NCI-H128 (cell line): ENCODE data around the gene HNRNPK.

Experiments used
- DNase-seq: peaks from one replicate; lab custom pipeline; 2025; ENCODE audit not compliant: unreplicated experiment; lab: John Stamatoyannopoulos, UW

Gene HNRNPK

DNA sequence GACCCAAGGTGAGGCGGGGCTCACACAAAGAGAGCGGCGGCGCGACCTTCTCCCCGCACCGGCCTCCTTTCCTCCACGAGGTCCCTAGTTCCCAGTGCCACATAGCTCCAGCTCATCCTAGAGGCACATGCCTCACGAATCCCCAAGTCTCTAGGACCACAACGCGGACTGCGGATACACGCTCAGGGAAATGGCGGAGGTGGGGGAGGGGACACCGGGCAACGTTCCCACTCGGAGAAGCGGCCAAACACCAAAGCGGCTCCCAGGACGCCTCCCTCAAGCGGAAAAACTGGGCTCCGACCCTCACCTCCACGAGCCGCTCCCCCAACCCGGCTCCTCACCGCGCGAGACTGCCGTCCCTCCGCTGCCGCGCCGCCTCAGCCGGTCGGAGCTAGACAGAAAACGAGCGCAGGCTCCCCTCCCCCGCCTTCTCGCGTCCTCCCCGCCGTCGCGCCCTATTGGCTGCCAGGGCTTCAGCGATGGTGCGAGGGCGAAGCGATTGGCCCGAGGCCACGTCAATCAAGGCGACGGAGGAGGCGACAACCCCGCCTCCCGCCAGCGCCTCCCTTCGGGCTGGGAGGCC is at the start of gene HNRNPK:
Gene HNRNPK (minus strand): TSS at position 404 of the 583 bp plus-strand sequence. CDS start 1,963 bp downstream, outside the sequence.
- DNase-seq = peak; percentile 98

DNA sequence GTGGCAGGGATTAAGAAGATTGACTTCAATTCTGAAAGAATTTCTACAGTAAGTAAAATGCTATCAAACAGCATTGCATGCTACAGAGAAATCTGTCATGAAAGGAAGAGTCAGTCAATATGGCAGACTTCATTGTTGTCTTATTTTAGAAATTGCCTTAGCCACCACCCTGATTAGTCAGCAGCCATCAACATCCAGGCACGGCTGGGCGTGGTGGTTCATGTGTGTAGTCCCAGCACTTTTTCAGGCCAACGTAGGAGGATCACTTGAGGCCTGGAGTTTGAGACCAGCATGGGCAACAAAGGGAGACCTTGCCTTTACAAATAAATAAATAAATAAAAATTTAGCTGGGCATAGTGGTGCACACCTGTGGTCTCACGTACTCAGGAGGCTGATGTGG is 47.2 kb upstream of the HNRNPK start:
- no peak for DNase-seq

DNA sequence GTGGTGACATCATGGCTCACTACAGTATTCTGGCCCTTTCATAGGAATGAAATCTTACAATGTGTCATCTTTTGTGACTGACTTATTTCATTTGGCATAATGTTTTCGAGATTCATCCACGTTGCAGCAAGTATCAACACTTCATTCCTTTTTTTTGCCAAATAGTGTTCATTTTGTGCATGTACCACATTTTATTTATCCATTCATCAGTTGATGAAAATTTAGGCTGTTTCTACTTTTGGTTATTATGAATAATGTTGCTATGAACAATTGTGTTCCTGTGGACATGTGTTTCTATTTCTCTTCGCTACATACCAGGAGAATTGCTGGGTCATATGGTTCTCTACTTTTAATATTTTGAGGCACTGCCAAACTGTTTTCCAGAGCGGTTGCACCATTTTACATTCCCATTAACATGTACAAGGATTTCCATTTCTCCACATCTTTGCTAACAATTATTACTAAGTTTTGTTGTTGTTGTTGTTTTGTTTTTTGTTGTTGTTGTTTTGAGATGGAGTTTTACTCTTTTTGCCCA is 44.1 kb upstream of the HNRNPK start:
- no peak for DNase-seq

DNA sequence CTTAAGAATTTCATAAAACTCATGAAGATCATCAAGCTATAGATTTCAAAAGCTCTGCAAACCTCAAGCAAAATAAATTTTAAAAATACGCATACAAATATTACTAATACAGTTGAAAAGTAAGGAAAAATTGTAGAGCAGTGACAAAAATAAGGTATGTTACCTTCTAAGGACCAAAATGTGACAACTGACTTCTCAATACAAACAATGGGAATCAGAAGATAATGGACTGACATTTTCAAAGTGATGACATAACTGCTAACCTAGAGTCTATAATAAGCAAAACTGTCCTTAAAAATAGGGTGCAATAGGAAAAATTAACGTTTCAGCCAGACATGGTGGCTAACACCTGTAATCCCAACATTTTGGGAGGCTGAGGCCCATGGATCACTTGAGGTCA is 27.6 kb upstream of the HNRNPK start:
- DNase-seq = no peak

DNA sequence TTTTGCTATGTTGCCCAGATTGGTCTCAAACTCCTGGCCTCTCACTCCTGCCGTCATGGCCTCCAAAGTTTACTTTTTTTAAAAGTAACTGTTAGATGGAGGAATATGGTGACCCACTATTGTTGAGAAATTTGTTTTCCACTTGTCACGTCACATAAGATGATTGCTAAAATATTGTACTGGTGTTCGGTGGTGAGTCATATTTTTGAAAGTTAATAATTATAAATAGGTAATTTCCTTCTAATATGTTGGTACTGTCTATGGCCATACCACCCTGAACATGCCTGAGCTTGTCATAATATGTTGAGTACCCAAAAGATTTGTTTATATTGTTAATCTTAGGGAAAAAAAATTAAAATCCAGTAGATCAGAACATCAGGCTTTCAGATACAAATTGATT is 23.2 kb upstream of the HNRNPK start:
- DNase-seq = no peak

DNA sequence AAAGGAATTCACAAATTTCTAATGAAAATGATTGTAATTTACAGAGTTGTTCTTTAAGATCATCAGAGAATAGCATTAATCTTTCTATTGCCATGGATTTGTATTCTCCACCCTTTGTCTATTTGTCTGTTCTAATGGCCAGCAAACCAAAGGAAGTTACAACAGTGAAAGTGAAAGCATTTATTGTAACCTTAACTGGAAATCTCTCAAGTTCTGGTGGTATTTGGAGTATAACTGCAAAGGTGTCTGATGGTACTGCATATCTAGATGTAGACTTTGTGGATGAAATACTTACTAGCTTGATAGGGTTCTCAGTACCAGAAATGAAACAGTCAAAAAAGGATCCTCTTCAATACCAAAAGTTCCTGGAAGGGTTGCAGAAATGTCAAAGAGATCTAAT is 22.3 kb upstream of the HNRNPK start:
- no peak for DNase-seq

DNA sequence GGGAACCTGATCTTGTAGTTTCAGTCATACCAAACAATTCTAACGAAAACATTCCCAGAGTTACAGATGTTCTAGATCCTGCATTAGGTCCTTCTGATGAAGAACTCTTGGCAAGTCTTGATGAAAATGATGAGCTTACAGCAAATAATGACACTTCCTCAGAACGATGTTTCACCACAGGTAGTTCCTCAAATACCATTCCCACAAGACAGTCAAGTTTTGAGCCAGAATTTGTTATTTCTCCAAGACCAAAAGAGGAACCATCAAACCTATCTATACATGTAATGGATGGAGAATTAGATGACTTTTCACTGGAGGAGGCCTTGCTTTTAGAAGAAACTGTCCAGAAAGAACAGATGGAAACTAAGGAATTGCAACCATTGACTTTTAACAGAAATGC is 21.6 kb upstream of the HNRNPK start:
- DNase-seq = no peak

DNA sequence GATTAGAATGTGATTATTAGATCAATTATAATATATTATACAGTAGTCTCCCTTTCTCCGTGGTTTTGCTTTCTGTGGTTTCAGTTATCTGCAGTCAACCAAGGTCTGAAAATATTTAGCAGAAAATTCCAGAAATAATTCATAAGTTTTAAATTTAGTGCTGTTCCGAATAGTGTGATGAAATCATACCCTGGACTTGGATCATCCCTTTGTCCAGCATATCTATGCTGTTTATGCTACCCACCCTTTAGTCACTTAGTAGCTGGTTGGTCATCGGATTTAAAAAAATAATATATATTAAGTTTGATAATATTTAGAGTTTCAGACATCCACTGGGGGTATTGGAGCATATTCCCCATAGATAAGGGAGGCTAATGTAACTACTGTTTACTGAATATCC is 20.2 kb upstream of the HNRNPK start:
- no peak for DNase-seq

DNA sequence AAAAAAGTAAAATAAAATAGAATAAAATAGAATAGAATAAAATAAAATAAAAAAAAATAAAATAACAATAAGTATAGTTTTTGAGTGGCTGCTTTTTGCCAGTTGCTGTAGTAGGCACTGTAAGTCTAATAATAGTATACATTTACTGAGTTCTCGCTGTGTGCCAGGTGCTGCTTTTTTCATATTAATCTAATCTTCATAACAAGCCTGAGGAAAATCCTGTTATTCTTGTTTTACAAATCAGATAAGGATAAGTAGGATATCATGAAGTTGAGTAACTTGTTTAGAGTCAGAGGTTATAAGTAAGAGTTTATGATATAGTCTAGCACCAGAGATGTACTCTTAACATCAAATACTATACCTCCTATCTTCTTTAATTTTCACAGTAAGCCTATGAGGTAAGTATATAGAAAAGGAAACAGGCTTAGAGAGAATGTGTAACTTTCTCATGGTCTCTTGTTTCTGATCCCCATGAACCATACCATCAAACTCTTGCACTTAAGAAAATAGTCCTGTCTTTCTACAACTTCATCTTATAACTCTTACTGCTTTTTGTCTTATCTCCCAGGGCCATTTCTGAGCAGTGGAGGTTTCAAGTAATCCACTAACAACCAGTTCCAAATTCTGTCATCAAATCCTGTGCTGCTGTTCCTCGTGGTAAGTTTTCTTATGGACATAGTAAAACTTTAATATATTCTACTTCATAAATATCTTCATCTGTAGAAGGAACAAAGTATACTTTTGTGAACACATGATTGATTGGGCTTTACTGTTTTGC is 19.3 kb upstream of the HNRNPK start:
- DNase-seq = no peak

DNA sequence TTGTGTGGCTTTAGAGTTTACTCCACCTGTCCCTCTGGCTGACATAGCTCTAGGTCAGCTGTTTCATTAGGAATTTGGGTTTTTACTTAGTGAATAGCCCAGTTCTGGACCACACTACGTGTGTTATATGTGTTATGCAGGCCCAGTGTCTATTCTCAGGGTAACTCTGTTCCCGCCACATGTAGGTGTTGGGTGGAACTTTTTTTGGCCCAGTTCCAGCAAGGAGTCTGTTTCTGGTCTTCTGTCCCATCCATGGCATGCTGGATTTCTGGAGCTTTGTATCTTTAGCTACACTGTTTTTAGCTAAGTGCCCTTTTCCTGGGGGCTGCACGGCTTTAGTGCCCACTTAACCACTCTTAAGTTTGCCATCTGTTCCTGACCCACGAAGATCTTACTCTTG is 16.1 kb upstream of the HNRNPK start:
- DNase-seq = no peak

DNA sequence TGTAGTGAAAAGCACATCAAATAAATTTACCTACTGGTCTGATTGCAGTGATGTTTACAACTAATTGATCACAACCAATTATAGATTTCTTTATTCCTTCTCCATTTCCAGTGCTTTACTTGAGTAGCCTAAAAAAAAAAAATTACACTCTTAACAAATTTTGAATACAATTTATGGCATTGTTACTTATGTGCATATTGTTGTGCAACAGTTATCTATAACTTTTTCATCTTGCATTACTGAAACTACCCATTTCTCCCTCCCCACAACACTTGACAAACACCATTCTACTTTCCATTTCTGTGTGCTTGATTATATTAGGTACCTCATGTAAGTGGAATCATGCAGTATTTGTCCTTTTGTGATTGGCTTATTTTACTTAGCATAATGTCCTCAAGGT is 12.9 kb upstream of the HNRNPK start:
- DNase-seq = no peak

DNA sequence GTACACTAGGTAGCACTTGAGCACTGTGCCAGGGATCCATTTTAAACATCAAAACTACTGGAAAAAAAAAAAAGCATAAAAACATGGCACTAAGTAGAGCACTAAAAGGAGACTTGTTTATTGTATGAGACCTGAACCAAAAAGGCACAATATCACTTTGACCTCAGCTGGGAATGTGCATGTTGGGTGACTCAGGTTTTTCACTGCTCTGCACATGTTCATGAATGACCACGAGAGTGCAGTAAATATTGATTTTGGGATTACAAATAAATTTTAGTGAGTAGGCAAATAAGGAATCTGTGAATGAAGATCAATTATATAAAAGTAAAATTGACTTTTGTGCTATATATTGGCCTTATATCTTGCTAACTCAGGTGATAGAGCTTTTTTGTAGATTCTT is 12.4 kb upstream of the HNRNPK start:
- DNase-seq = no peak

DNA sequence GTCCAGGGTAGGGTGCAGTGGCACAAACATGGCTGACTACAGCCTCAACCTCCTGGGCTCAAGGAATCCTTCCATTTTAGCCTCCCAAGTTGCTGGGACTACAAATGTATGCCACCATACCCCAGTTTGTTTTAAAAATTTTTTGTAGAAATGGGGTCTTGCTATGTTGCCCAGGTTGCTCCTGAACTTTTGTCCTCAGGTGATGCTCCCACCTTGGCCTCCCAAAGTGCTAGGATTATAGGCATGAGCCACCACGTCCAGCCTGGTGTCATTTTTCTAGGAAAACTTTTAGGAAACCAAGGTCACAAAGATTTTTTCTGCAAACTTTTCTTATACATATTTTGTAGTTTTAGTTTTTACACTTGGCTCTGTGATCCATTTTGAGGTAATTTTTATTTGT is 11.3 kb upstream of the HNRNPK start:
- DNase-seq = no peak

DNA sequence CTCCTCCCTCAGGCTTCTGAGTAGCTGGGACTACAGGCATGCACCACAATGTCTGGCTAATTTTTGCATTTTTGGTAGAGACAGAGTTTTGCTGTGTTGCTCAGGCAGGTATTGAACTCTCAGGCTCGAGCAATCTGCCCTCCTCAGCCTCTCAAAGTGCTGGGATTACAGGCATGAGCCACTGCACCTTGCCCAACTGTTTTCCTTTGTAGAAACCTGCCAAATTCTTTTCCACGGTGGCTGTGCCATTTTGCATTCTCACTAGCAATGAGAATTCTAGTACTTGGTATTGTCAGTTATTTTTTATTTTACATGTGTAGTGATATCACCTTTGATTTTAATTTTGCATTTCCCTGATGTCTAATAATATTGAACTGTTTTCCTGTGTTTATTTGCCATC is 8.4 kb upstream of the HNRNPK start:
- no peak for DNase-seq

DNA sequence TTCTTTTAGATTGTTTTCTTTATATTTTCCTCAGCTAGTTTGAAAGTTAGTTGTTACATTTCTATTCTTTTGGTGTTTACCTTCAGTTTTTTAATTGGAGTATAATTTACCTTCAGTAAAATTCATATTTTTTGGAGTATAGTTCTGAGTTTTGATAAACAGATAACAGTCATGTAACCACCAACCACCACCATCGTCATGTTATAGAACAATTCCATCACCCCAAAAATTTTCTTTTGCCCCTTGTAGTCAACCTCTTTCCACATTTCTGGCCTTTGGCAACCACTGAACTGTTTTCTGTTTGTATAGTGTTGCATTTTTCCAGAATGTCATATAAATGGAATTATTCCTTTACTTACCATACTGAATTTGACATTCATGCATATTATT is 7.4 kb upstream of the HNRNPK start:
- no peak for DNase-seq

DNA sequence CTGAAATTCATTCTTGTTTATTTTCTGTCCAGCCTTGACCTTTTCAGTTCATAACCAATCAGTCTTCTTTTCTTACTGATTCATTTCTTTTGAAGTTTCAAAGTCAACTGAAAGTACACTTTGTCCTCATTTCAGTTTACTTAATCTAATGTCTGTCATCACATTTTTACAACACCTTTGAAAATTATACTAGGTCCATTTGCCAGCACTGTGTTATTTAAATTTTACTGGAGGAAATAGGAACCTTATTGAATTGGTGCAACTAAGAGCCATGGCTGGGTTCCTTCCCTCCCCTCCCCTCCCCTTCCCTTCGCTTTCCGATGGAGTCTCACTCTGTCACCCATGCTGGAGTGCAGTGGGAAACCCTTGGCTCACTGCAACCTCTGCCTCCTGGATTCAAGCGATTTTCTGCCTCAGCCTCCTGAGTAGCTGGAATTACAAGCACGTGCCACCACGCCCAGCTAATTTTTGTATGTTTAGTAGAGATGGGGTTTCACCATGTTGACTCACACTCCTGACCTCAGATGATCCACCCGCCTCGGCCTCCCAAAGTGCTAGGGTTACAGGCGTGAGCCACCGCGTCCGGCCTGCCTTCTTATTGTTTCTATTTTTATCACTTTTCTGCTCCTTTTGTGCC is 6.9 kb upstream of the HNRNPK start:
- no peak for DNase-seq

DNA sequence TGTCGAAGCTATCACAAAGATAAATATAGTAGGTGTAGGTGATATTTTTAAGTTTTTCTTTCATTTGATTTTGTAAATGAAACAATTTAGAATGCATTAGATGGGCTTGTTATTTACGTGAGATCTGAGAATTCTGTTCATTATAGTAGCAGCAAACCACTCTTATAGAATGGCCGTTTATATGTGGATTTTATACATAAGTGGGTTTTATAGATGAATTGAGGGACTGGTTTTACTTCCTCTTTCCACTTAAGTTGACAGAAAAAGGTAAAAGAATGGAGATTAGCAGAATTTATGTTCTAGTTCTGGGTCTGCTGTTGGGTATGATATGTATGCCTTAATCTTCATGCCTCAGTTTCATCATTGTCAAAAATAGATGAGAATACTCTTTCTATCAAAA is 6.2 kb upstream of the HNRNPK start:
- no peak for DNase-seq

DNA sequence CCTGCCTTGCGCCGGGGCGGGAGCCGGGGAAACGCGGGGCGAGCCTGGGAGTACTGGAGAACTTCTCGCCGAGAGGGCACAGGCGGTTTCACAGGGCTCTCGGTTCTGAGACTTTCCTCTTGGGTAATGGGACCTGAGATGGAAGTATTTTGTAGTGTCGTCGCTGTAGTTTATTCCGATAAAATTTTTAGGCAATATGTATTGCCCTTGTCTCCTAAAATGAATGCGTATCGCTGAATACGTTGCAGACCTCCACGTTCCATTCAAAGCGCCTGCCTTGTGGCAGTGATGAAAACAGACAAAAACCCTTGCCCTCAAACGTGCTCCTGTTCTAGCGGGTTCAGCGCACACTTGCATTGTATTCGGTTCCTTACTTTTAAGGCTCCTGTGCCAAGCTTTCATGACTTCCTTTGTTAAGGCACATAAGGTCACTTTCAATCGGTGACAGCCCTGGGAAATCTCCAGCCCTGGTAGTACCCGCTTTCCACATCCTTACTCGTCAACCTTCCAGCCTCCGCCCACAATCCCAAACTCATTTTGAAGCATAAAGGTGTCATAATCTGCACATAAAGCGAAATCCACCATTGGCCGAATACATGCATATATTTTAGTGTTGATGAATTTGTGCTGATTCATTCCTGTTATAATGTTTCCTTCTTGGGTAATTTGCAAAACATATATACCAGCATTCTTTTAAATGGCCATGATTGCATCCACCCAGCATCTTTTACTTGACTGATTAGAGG is 1.3 kb upstream of the HNRNPK start:
- DNase-seq = no peak

DNA sequence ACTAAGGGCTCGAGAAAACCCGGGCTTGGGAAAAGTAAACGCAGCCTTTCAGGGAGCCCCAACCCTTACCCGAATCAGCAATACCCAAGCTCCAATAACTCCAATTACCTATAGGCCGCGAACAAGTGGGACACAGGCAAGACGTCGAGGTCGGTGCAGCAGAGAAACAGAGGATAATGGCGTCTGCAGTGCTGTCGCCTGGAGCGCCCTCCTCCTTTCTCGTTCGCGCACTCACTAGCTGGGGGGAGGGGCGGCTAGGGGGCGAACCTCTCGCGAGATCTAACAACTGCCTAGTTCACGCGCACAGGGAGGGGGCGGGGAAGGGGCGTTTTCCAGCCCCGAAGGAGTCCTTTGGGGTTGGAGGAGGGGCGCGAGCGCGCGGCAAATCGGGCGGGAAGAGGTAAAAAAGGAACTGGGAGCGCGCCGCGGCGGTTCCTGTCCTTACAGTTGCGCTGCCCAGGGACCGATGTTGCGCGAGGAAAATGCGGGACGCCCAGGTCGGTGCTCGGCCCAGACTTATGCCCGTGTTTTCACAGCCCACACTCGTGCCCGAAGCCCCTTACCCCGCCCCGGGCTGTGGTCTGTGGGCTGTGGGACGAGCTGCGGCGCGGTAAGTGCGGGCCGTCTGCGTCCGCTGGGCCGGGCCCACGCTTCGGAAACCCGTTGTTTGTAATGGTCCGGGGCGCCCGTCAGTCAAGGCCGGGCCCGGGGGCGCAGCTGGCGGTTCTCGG is 545 bp upstream of the HNRNPK start, which contains the start of gene RMI1:
Gene RMI1 (plus strand): TSS at position 411 of the 731 bp plus-strand sequence. CDS start 20,182 bp downstream, outside the sequence.
- DNase-seq = peak; percentile 94

DNA sequence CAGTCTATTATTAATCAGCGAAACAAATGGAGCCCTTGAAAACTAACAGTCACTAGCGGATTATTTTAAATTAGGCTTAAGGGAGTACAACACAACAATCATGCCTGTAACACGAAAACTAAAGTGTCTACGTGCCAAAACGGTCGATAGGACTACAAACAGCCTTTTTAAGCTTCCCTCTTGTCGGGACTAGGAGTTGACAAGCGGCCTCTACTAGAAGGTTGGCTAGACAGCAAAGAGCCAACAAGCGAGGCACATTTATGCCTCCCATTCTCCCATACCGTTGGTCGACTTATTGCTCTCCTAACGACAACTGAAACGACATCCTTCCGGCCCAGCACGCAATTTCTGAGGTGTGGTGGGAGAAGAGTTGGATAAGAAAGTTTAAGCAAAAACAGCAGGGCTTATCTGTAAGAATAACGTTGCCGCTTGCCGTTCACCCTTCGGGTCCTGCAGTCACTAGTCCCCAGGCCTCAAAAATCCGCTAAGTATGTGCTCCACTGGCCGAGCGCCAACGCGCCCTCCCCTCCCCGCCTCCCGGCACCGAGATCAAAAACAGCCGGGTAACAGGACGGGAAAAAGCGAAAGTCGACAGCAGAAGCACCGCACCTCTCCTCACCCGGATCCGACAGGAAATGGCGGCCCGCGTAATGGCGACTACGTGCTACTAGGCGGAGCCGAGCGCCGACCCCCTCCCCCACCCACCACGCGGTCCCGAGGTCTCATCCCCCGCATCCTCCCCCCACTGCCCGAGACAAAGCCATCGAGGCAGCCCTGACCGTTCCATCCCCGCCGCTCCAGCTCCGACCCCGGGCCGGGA is 813 bp downstream of the HNRNPK start:
- peak; percentile 46 for DNase-seq
